Skeletal muscle tissue (tissue), 4 donors: ENCODE measurements around the gene LCE2A. TPM values are rescaled to one million over a fixed set of nuclear protein-coding genes. Genes with fewer than 3 reads are reported as not detected.
"Not testable (repeated sequence)": the region's sequence is repeated elsewhere in the genome, so short reads cannot be mapped to it uniquely, and the experiment has no call there.

Source experiments
- H3K27ac ChIP-seq: one replicate; pipeline ENCODE4 v1.7.0; 2013; ENCODE audit warnings: mild to moderate bottlenecking, low read depth, low read length, inconsistent platforms
- H3K27me3 ChIP-seq, 3 donors: one replicate each; pipeline ENCODE4 v1.7.0; 2013; ENCODE audit warnings: low read length in 3 of 3; ENCODE audit not compliant: control insufficient read depth in 3 of 3, insufficient read depth in 3 of 3
- H3K36me3 ChIP-seq, 3 donors: one replicate each; pipeline ENCODE4 v1.7.0; 2013; ENCODE audit warnings: low read length in 3 of 3; ENCODE audit not compliant: control insufficient read depth in 3 of 3, insufficient read depth in 3 of 3
- H3K4me1 ChIP-seq, 3 donors: one replicate each; pipeline ENCODE4 v1.7.0; 2013; ENCODE audit warnings: low read length in 3 of 3, mild to moderate bottlenecking in 3 of 3; ENCODE audit not compliant: control insufficient read depth in 3 of 3, insufficient read depth in 3 of 3
- H3K4me3 ChIP-seq, 3 donors: one replicate each; pipeline ENCODE4 v1.7.0; 2013; ENCODE audit warnings: low read length in 3 of 3
- H3K9ac ChIP-seq, 3 donors: one replicate each; pipeline ENCODE4 v1.7.0; 2013; ENCODE audit warnings: low read length in 3 of 3, mild to moderate bottlenecking in 3 of 3, moderate library complexity in 2 of 3, low read depth in 1 of 3
- H3K9me3 ChIP-seq, 3 donors: one replicate each; pipeline ENCODE4 v1.7.0; 2013; ENCODE audit warnings: low read length in 3 of 3; ENCODE audit not compliant: control insufficient read depth in 3 of 3
- total RNA-seq: library from RNA; depleted of rRNA; stranded (reverse); fragments of >200 nt; gene quantifications from one replicate; pipeline ENCODE4 v1.2.3, GENCODE V29; 2014
- donor health status: Osteomylitis.

LCE2A gene
- not detected for total RNA-seq

GRCh38 chr1:152697701-152698600 is at the start of gene LCE2A:
LCE2A (plus strand) TSS chr1:152698345; CDS start chr1:152698902, 557 bp downstream.
- H3K4me1 ChIP-seq, result no peaks in the 10 kb centered on the region
- no peak within 1 kb of the TSS for H3K27ac ChIP-seq
- H3K27me3 ChIP-seq, result no peaks in the 10 kb centered on the region

GRCh38 chr1:152654110-152654509 is 44.0 kb upstream of the LCE2A start:
- Histone ChIP-seq H3K9ac (no peak overlapping the region), H3K27me3 (no peaks in the 10 kb centered on the region), H3K4me1 (no peaks in the 10 kb centered on the region), H3K4me3 (no peak overlapping the region), H3K9me3 (no peaks in the 10 kb centered on the region), H3K36me3 (no peaks in the 10 kb centered on the region), H3K27ac (no peak overlapping the region)

More at GRCh38 chr1:152697701-152698600, at the start of gene LCE2A:
- no peak within 1 kb of the TSS for H3K4me3 ChIP-seq
- H3K36me3 ChIP-seq, result no peaks in the 10 kb centered on the region
- H3K9ac ChIP-seq, result no peak within 1 kb of the TSS
- H3K9me3 ChIP-seq, result no peaks in the 10 kb centered on the region

- H3K9ac ChIP-seq, result no peak overlapping the region
- no peaks in the 10 kb centered on the region for H3K4me1 ChIP-seq
- no peak overlapping the region for H3K4me3 ChIP-seq
- H3K9me3 ChIP-seq, result no peaks in the 10 kb centered on the region
- H3K36me3 ChIP-seq, result no peaks in the 10 kb centered on the region
- H3K27ac ChIP-seq, result no peak overlapping the region
- H3K27me3 ChIP-seq, result no peaks in the 10 kb centered on the region
Observed at GRCh38 chr1:152656459-152656858, 41.7 kb upstream of the LCE2A start.

- Histone ChIP-seq H3K36me3 (no peaks in the 10 kb centered on the region), H3K27me3 (no peaks in the 10 kb centered on the region), H3K9me3 (no peaks in the 10 kb centered on the region), H3K4me1 (no peaks in the 10 kb centered on the region), H3K4me3 (no peak overlapping the region), H3K27ac (no peak overlapping the region), H3K9ac (no peak overlapping the region)
Observed at GRCh38 chr1:152657677-152658076, 40.5 kb upstream of the LCE2A start.

GRCh38 chr1:152658649-152659048 is 39.5 kb upstream of the LCE2A start:
- H3K4me3 ChIP-seq, result no peak overlapping the region
- H3K27me3 ChIP-seq, result peaks cover 0 to 3% (median 0%) of the 10 kb centered on the region in 3 donors
- no peak overlapping the region for H3K9ac ChIP-seq
- H3K4me1 ChIP-seq, result no peaks in the 10 kb centered on the region
- H3K9me3 ChIP-seq, result no peaks in the 10 kb centered on the region
- H3K36me3 ChIP-seq, result no peaks in the 10 kb centered on the region
- H3K27ac ChIP-seq, result no peak overlapping the region

GRCh38 chr1:152663098-152663497 is 35.0 kb upstream of the LCE2A start, which contains the start of gene LCE2D:
LCE2D (plus strand) TSS chr1:152663380; CDS start chr1:152664106, 726 bp downstream.
- Histone ChIP-seq H3K36me3 (no peaks in the 10 kb centered on the region), H3K27ac (no peak within 1 kb of the TSS), H3K9me3 (no peaks in the 10 kb centered on the region), H3K4me1 (no peaks in the 10 kb centered on the region), H3K27me3 (peaks cover 0 to 3% (median 0%) of the 10 kb centered on the region in 3 donors), H3K9ac (no peak within 1 kb of the TSS), H3K4me3 (no peak within 1 kb of the TSS)

GRCh38 chr1:152666171-152666570 is 32.0 kb upstream of the LCE2A start:
- not testable (repeated sequence) for H3K4me1 ChIP-seq, H3K27me3 ChIP-seq, H3K27ac ChIP-seq, H3K9me3 ChIP-seq, H3K4me3 ChIP-seq, H3K36me3 ChIP-seq, H3K9ac ChIP-seq

- Histone ChIP-seq H3K4me3 (no peak overlapping the region), H3K36me3 (no peaks in the 10 kb centered on the region), H3K9me3 (no peaks in the 10 kb centered on the region), H3K4me1 (no peaks in the 10 kb centered on the region), H3K27ac (no peak overlapping the region), H3K9ac (no peak overlapping the region), H3K27me3 (peaks cover 0 to 3% (median 0%) of the 10 kb centered on the region in 3 donors)
Observed at GRCh38 chr1:152667648-152668047, 30.5 kb upstream of the LCE2A start.

GRCh38 chr1:152673016-152673415 is 25.1 kb upstream of the LCE2A start:
- H3K27me3 ChIP-seq, result no peaks in the 10 kb centered on the region
- H3K27ac ChIP-seq, result no peak overlapping the region
- H3K4me3 ChIP-seq, result no peak overlapping the region
- H3K9ac ChIP-seq, result no peak overlapping the region
- no peaks in the 10 kb centered on the region for H3K36me3 ChIP-seq
- H3K4me1 ChIP-seq, result no peaks in the 10 kb centered on the region
- no peaks in the 10 kb centered on the region for H3K9me3 ChIP-seq

- not testable (repeated sequence) for H3K9ac ChIP-seq, H3K9me3 ChIP-seq, H3K36me3 ChIP-seq, H3K27ac ChIP-seq, H3K4me3 ChIP-seq, H3K4me1 ChIP-seq, H3K27me3 ChIP-seq
Observed at GRCh38 chr1:152674983-152675382, 23.2 kb upstream of the LCE2A start, which contains the start of gene LCE2C. LCE2C (plus strand) TSS chr1:152675279; CDS start chr1:152676016, 737 bp downstream.
